ENCODE results near the gene ADGRB2. TPM values are rescaled to one million over a fixed set of nuclear protein-coding genes. Genes with fewer than 3 reads are reported as not detected.

The ADGRB2 gene
- total RNA-seq, 4 donors from 2014 or later = 2.2 to 4.6 (median 3.3) TPM

GRCh38 chr1:31697369-31697984, 66.7 kb downstream of the ADGRB2 start:
- 87% methylated on average over 12 of the region's 12 CpGs for WGBS, 2 donors

GRCh38 chr1:31696242-31696641, 67.9 kb downstream of the ADGRB2 start:
- WGBS, 2 donors = 68 to 73% methylated on average over 4 of the region's 4 CpGs
- intact Hi-C loops (cut with DNase I; ENCODE audit: low total_unique reads) = no loop called here
- H3K4me3 ChIP-seq (ENCODE audit: low read depth, poor library complexity, severe bottlenecking) = no peak overlapping the region
- TF ChIP-seq CTCF (IDR thresholded peaks at IDR 0.05) (no peak), POLR2A (IDR thresholded peaks at IDR 0.05) (no peak)
- no peak for DNase-seq (ENCODE audit: low spot score in 2 of 2)

More at GRCh38 chr1:31697369-31697984, 66.7 kb downstream of the ADGRB2 start:
- no peak for DNase-seq (ENCODE audit: low spot score in 2 of 2)
- intact Hi-C loops (cut with DNase I; ENCODE audit: low total_unique reads) = no loop called here
- TF ChIP-seq CTCF (IDR thresholded peaks at IDR 0.05) (no peak), POLR2A (IDR thresholded peaks at IDR 0.05) (no peak)
- no peak overlapping the region for H3K4me3 ChIP-seq (ENCODE audit: low read depth, poor library complexity, severe bottlenecking)

GRCh38 chr1:31695327-31695726, 68.8 kb downstream of the ADGRB2 start:
- 77 to 83% methylated on average over 5 of the region's 5 CpGs for WGBS, 2 donors
- intact Hi-C loops (cut with DNase I; ENCODE audit: low total_unique reads) = no loop called here
- TF ChIP-seq CTCF (IDR thresholded peaks at IDR 0.05) = no peak
- no peak for TF ChIP-seq POLR2A (IDR thresholded peaks at IDR 0.05)

GRCh38 chr1:31694964-31695313, 69.2 kb downstream of the ADGRB2 start:
- intact Hi-C loops (cut with DNase I; ENCODE audit: low total_unique reads) = no loop called here
- TF ChIP-seq CTCF (IDR thresholded peaks at IDR 0.05) (no peak), POLR2A (IDR thresholded peaks at IDR 0.05) (no peak)
- DNase-seq (ENCODE audit: low spot score in 2 of 2) = no peak
- 81 to 97% methylated on average over 8 of the region's 8 CpGs for WGBS, 2 donors
- no peak overlapping the region for H3K4me3 ChIP-seq (ENCODE audit: low read depth, poor library complexity, severe bottlenecking)

More at GRCh38 chr1:31695327-31695726, 68.8 kb downstream of the ADGRB2 start:
- H3K4me3 ChIP-seq (ENCODE audit: low read depth, poor library complexity, severe bottlenecking) = no peak overlapping the region
- no peak for DNase-seq (ENCODE audit: low spot score in 2 of 2)

- 74 to 78% methylated on average over 12 of the region's 12 CpGs for WGBS, 2 donors
- TF ChIP-seq POLR2A (IDR thresholded peaks at IDR 0.05) = no peak
- TF ChIP-seq CTCF (IDR thresholded peaks at IDR 0.05) = no peak
Measured at GRCh38 chr1:31694069-31694963, 69.8 kb downstream of the ADGRB2 start.

More at GRCh38 chr1:31694069-31694963, 69.8 kb downstream of the ADGRB2 start:
- DNase-seq (ENCODE audit: low spot score in 2 of 2) = no peak
- no peak overlapping the region for H3K4me3 ChIP-seq (ENCODE audit: low read depth, poor library complexity, severe bottlenecking)
- intact Hi-C loops (cut with DNase I; ENCODE audit: low total_unique reads) = no loop called here

Data from lower leg skin (tissue), 4 donors.